Measurements from ENCODE around the gene ABHD18.
"Not testable (repeated sequence)": the region's sequence is repeated elsewhere in the genome, so short reads cannot be mapped to it uniquely, and the experiment has no call there.

Gene ABHD18

GRCh38 chr4:127965062-127965802 lies at the start of gene ABHD18, which contains the start of gene MFSD8:
TSS of gene ABHD18 (plus strand) at chr4:127965406. CDS start at chr4:127982956, 17,550 bp downstream.
TSS of gene MFSD8 (minus strand) at chr4:127965173. CDS start at chr4:127965133, 40 bp downstream.
- peak; percentile 94 for DNase-seq

GRCh38 chr4:127916512-127916911 lies 48.7 kb upstream of the ABHD18 start:
- DNase-seq, result no peak

DNA sequence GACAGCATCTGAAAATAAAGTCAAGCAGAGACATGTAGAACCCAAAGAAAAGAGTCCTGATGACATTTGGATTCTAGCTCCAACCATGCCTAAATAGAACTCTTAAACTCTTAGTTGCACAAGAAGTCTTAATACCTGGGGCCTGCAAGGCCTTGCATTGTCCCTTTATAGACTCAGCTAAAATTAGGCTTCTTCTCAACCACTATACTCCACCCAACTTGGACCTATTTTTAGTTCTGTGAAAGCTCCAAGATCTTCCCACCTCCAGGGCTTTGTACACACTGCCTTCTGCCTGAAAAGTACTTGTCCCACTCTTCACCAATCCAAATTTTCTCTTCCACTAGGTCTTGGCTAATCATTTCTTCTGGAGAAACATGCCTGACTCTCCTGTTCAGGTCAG lies 48.1 kb upstream of the ABHD18 start:
- no peak for DNase-seq

DNA sequence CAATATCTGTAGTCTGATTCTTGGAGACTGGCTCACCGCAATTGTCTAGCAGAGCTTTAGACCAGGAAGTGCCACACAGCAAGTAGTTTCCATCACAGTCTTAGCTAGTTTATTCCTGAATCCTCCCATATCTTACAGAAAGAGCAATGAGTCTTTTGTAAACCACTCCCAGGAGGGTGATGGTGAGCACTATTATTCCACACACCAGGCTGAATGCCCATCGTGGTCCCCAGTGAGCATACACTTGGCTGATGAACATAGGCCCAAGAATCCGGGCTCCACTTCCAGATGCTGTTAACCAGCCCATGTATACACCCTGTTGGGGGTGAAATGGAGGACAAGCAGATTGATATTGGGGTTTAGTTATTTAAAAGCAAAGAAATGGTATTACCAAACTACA lies 44.7 kb upstream of the ABHD18 start:
- DNase-seq, result no peak

GRCh38 chr4:127922226-127922625 lies 43.0 kb upstream of the ABHD18 start:
- DNase-seq, result no peak

DNA sequence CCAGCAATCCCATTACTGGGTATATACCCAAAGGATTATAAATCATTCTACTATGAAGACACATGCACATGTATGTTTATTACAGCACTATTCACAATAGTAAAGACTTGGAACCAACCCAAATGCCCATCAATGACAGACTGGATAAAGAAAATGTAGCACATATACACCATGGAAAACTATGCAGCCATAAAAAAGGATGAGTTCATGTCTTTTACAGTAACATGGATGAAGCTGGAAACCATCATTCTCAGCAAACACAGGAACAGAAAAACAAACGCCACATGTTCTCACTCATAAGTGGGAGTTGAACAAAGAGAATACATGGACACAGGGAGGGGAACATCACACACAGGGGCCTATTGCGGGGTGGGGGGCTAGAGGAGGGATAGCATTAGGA lies 39.5 kb upstream of the ABHD18 start:
- not testable (repeated sequence) for DNase-seq

DNA sequence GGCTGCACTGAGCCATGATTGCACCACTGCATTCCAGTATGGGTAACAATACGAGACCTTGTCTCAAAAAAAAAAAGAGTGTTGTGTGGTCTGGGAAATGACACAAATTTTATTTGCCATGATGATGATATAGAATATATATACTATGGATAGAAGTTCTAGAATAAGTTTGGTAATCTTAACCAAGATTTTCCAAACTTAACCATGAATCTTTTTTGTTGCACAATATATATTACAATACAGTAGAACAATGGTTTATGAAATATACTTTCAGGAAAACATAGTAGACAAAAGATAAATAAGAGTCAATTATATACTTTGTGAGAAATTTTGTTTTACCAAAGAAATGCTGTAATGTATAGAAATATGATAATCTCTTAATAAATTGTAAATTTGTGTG lies 35.0 kb upstream of the ABHD18 start:
- DNase-seq, result no peak

- not testable (repeated sequence) for DNase-seq
These were observed 33.4 kb upstream of the ABHD18 start for GRCh38 chr4:127931836-127932235.

DNA sequence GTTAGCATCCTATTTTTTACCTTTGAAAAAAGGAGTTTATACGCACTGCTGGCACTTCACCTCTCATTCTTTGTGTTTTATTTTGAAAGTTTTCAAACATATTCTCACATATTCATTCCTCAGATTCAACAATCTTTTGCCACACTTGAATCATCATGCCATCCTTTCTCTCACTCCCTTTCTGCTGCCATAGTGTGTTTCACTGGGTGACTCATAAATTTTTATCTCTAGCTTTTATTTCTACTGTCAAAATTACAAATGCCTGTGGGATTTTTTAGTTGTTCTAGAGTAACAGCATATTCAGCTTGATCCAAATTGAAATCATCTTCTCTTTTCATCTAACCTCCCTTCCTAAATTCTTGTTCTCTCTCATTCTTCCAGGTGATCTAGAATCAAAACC lies 28.2 kb upstream of the ABHD18 start:
- DNase-seq, result no peak

DNA sequence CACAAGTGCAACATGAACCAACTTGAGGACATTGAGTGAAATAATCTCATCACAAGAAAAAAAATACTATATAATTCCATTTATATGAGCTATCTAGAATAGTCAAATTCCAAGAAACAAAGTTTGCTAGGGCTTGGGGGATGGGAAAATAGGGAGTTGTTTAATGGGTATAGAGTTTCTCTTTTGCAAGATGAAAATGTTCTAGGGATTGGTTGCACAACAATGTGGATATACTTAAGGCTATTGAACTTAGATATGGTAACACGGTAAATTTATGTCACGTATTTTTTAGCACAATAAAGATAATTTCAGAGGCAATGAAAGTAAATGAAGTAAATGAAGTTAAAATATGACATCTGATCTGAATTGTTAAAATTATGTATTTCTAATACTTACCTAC lies 8.1 kb upstream of the ABHD18 start:
- no peak for DNase-seq

GRCh38 chr4:127959794-127960193 lies 5.4 kb upstream of the ABHD18 start:
- no peak for DNase-seq

DNA sequence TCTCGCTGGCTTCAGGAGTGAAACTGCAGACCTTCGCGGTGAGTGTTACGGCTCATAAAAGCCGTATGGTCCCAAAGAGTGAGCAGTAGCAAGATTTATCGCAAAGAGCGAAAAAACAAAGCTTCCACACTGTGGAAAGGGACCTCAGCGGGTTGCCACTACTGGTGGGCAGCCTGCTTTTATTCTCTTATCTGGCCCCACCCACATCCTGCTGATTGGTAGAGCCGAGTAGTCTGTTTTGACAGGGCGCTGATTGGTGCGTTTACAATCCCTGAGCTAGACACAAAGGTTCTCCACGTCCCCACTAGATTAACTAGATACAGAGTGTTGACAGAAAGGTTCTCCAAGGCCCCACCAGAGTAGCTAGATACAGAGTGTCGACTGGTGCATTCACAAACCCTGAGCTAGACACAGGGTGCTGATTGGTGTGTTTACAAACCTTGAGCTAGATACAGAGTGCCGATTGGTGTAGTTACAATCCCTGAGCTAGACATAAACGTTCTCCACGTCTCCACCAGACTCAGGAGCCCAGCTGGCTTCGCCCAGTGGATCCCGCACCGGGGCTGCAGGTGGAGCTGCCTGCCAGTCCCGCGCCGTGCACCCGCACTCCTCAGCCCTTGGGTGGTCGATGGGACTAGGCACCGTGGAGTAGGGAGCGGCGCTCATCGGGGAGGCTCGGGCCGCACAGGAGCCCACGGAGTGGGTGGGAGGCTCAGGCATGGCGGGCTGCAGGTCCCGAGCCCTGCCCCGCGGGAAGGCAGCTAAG lies 1.4 kb upstream of the ABHD18 start:
- DNase-seq, result not testable (repeated sequence)

GRCh38 chr4:127964426-127965061 lies 662 bp upstream of the ABHD18 start:
- not testable (repeated sequence) for DNase-seq

GRCh38 chr4:127965803-127966175 lies 583 bp downstream of the ABHD18 start:
- peak; percentile 36 for DNase-seq

- no peak for DNase-seq
These were observed 2.1 kb downstream of the ABHD18 start for GRCh38 chr4:127967141-127967775.

GRCh38 chr4:127968586-127968985 lies 3.4 kb downstream of the ABHD18 start:
- no peak for DNase-seq

DNA sequence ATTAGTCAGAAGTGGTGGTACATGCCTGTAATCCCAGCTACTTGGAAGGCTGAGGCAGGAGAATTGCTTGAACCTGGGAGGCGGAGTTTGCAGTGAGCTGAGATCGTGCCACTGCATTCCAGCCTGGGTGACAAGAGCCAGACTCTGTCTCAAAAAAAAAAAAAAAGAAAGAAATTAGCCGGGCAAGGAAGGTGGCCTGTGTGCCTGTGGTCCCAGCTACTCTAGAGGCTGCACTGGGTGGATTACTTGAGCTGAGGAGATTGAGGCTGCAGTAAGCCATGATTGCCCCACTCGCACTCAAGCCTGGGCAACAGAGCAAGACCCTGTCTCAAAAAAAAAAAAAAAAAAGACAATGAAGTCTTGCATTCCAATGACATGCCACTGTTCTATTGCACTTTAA lies 5.7 kb downstream of the ABHD18 start:
- DNase-seq, result not testable (repeated sequence)

DNA sequence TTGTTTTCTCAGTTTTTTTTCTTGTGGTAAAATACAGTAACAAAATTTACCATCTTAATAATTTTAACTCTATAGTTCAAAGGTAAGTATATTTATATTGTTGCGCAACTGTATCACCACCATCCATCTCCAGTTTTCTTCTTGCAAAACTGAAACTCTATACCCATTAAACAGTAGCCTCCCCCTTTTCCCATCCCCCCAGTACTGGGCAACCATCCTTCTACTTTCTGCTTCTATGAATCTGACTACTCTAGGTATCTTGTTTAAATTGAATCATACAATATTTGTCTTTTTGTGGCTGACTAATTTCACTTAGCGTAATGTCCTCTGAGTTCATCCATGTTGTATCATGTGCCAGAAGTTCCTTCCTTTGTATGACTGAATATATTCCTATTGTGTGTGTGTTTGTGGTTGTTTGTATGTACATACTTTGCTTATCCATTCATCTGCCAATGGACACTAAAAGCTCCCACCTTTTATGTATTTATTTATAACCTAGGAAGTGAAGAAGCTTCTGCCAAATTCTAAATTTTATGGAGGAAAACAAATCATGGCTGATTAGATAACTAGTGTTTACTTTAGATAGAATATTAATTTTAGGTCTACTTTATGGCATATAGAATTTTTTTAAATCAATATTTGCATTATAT lies 10.0 kb downstream of the ABHD18 start:
- no peak for DNase-seq

DNA sequence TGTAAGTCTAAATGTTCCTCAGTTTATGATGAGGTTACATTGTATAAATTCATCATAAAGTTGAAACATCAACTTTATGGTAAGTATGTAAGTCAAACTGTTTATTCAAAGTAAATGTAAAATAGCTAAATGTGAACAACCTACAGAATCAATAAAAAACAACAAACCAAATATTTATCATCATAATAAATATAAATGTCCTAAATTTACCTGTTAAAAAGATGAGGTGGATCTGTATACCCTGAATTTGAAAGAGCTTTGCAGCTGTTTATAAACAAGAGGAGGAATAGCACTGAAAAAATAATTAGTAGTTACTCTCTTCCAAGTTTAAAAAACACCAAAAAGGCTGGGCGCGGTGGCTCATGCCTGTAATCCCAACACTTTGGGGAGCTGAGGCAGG lies 13.7 kb downstream of the ABHD18 start:
- no peak for DNase-seq

GRCh38 chr4:127982445-127982844 lies 17.2 kb downstream of the ABHD18 start:
- DNase-seq, result no peak

DNA sequence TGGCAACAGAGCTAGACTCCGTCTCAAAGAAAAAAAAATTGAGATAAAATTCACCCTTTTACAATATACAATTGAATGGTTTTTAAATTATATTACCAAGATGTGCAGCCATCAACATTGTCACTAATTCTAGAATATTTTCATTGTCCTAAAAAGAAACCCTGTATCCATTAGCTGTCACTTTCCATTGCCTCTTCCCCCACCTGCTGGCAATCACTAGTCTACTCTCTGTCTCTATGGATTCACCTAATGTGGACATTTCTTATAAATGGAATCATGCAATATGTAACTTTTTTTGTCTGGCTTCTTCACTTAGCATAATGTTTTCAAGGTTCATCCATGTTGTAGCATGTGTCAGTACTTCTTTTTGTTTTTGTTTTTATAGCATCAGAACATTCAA lies 20.8 kb downstream of the ABHD18 start:
- no peak for DNase-seq

DNA sequence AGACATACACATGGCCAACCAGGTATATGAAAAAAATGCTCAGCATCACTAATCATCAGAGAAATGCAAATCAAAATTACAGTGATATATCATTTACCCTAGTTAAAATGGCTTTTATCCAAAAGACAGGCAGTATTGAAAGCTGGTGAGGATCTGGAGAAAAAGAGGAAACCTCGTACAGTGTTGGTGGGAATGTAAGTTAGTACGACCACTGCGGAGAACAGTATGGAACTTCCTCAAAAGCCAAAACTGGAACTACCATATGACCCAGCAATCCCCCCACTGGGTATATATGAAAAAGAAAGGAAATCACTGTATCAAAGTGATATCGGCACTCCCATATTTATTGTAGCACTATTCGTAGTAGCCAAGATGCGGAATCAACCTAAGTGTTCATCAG lies 23.4 kb downstream of the ABHD18 start:
- DNase-seq, result no peak

DNA sequence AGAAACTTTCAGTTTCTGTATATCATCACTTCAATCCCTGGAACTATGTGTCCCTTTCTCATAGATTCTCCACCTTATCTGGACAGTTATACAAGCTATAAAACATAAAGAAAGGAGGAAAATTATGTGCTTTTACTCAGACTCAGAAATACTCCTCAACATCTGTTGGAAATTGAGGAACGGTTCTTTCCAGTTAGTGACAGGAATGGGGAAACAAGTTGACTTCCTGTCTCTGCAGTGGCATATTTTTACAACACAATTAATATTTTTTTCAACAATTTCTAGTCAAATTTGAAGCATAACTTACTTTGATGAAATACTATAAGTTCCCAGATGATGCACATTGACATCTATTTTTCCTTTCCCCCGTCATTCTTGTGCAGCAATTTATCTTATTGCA lies 27.9 kb downstream of the ABHD18 start:
- no peak for DNase-seq

All from NK-92 treated with Interleukin-12 subunit alpha and Interleukin-12 subunit beta, amount 100 ng/mL, for 24 hours (cell line).